Esophagus squamous epithelium (tissue), 5 donors: Measurements from ENCODE around the gene ST3GAL3. TPM values are rescaled to one million over a fixed set of nuclear protein-coding genes. Genes with fewer than 3 reads are reported as not detected.

Experiments
- DNase-seq: peaks from one replicate; lab custom pipeline; 2025; lab: John Stamatoyannopoulos, UW
- H3K27ac ChIP-seq, 4 donors: fragments of 200-600 bp; sonication (generic); one replicate each; pipeline ENCODE4 v1.5.1; 2016 to 2019; ENCODE audit warnings: mild to moderate bottlenecking in 1 of 4
- H3K27me3 ChIP-seq, 4 donors: fragments of 200-600 bp; sonication (generic); 1 replicate in 3 of 4; 2 replicates in 1 of 4; pipeline versions ENCODE4 v1.5.1 to v1.6.0; 2017 to 2021; ENCODE audit warnings: antibody characterized with exemption in 1 of 4
- H3K36me3 ChIP-seq, 3 donors: fragments of 200-600 bp; sonication (generic); one replicate each; pipeline ENCODE4 v1.5.1; 2016 to 2019
- H3K4me1 ChIP-seq, 3 donors: fragments of 200-600 bp; sonication (generic); one replicate each; pipeline ENCODE4 v1.5.1; 2017 to 2019
- H3K4me3 ChIP-seq, 4 donors: fragments of 200-600 bp; sonication (generic); 1 replicate in 3 of 4; 2 replicates in 1 of 4; pipeline ENCODE4 v1.5.1; 2016 to 2019; ENCODE audit warnings: mild to moderate bottlenecking in 2 of 4, moderate library complexity in 1 of 4
- H3K9me3 ChIP-seq, 3 donors: fragments of 200-600 bp; sonication (generic); one replicate each; pipeline ENCODE4 v1.5.1; 2016 to 2019
- CTCF ChIP-seq, 6 experiments: fragments of 450-650 bp in 4 of 6; fragments of 200-600 bp in 2 of 6; sonication (generic) in 2 of 6; IDR thresholded peaks; one replicate each; pipeline ENCODE4 v1.5.1; 2016 to 2019; ENCODE audit warnings: antibody characterized with exemption in 6 of 6, mild to moderate bottlenecking in 4 of 6, moderate library complexity in 4 of 6
- POLR2A ChIP-seq, 4 donors: fragments of 450-650 bp; IDR thresholded peaks; one replicate each; pipeline ENCODE4 v1.6.1; 2017; ENCODE audit warnings: antibody characterized with exemption in 4 of 4, mild to moderate bottlenecking in 4 of 4, moderate library complexity in 3 of 4
- WGBS, 2 donors: methylation state at CpG; one replicate each; pipeline ENCODE4 v1.1.5; 2018; 5-methylcytosine and 5-hydroxymethylcytosine counted together
- intact Hi-C: fragments of 100-400 bp; cut with DNase I; formaldehyde crosslinking; loops from one replicate; pipeline ENCODE4 v1.15.0; 2022
- total RNA-seq, 4 donors: library from RNA; depleted of rRNA; stranded (reverse); fragments of >200 nt; gene quantifications; one replicate each; pipeline ENCODE4 v1.1.0, GENCODE V29; 2016
- donor health status: DM: yes; HTN: yes; CAD: no.

Gene ST3GAL3
- 10 to 100 TPM in 1 of 4 donors, 1 to 10 TPM in 3; 2.8 to 10.7 (median 7.1) TPM for total RNA-seq

GRCh38 chr1:43707190-43708001 is at the start of gene ST3GAL3:
ST3GAL3 (plus strand) TSS chr1:43707536; CDS start chr1:43736263, 28,727 bp downstream.
- Histone ChIP-seq H3K4me3 (peak within 1 kb of the TSS; percentile 74 to 93 (median 92)), H3K9me3 (no peaks in the 10 kb centered on the region), H3K27ac (peak within 1 kb of the TSS; percentile 71 to 91 (median 84)), H3K4me1 (peaks cover 13 to 52% (median 21%) of the 10 kb centered on the region in 3 donors), H3K36me3 (peaks cover 0 to 26% (median 6%) of the 10 kb centered on the region in 3 donors), H3K27me3 (no peaks in the 10 kb centered on the region)
- intact Hi-C loops, result no loop called here
- peak; percentile 51 for DNase-seq
- TF ChIP-seq CTCF (IDR thresholded peaks at IDR 0.05) (no peak), POLR2A (IDR thresholded peaks at IDR 0.05) (peak in 3 of 4 donors; percentile 15 to 55 (median 52))
- 0 to 1% methylated on average over 1 to 27 of the region's 103 CpGs for WGBS, 2 donors

- no peaks in the 10 kb centered on the region for H3K9me3 ChIP-seq
- TF ChIP-seq POLR2A (IDR thresholded peaks at IDR 0.05), result no peak
- no peak for TF ChIP-seq CTCF (IDR thresholded peaks at IDR 0.05)
- 87 to 89% methylated on average over 14 of the region's 14 CpGs for WGBS, 2 donors
- no peak overlapping the region for H3K27ac ChIP-seq
- no peaks in the 10 kb centered on the region for H3K4me1 ChIP-seq
- intact Hi-C loops, result no loop called here
- no peak for DNase-seq
- no peak overlapping the region for H3K4me3 ChIP-seq
- peaks cover 44 to 100% (median 86%) of the 10 kb centered on the region in 3 donors for H3K36me3 ChIP-seq
- H3K27me3 ChIP-seq, result no peaks in the 10 kb centered on the region
Measured at GRCh38 chr1:43659212-43660166, 47.8 kb upstream of the ST3GAL3 start.

GRCh38 chr1:43660355-43660754 is 47.0 kb upstream of the ST3GAL3 start:
- no peak for DNase-seq
- TF ChIP-seq POLR2A (IDR thresholded peaks at IDR 0.05) (no peak), CTCF (IDR thresholded peaks at IDR 0.05) (no peak)
- 86 to 89% methylated on average over 4 of the region's 4 CpGs for WGBS, 2 donors
- no peaks in the 10 kb centered on the region for H3K9me3 ChIP-seq
- H3K4me3 ChIP-seq, result no peak overlapping the region
- H3K27ac ChIP-seq, result no peak overlapping the region
- peaks cover 51 to 100% (median 78%) of the 10 kb centered on the region in 3 donors for H3K36me3 ChIP-seq
- H3K4me1 ChIP-seq, result peaks cover 0 to under 1% (median 0%) of the 10 kb centered on the region in 3 donors
- no peaks in the 10 kb centered on the region for H3K27me3 ChIP-seq
- intact Hi-C loops, result no loop called here

GRCh38 chr1:43664369-43664768 is 43.0 kb upstream of the ST3GAL3 start:
- WGBS, 2 donors, result 58 to 73% methylated on average over 4 of the region's 4 CpGs
- no peaks in the 10 kb centered on the region for H3K27me3 ChIP-seq
- no peak overlapping the region for H3K27ac ChIP-seq
- no peaks in the 10 kb centered on the region for H3K9me3 ChIP-seq
- H3K4me1 ChIP-seq, result peaks cover 0 to 24% (median 14%) of the 10 kb centered on the region in 3 donors
- intact Hi-C loops, result no loop called here
- H3K36me3 ChIP-seq, result peaks cover 62 to 100% (median 80%) of the 10 kb centered on the region in 3 donors
- TF ChIP-seq CTCF (IDR thresholded peaks at IDR 0.05) (no peak), POLR2A (IDR thresholded peaks at IDR 0.05) (no peak)
- H3K4me3 ChIP-seq, result no peak overlapping the region
- no peak for DNase-seq
